Activated naive CD4-positive, alpha-beta T cell treated with anti-CD3 and anti-CD28 coated beads, Interleukin-2, amount 50 U/mL, for 72 hours (primary cell): Measurements from ENCODE around the gene PSTPIP1. TPM values are rescaled to one million over a fixed set of nuclear protein-coding genes. Genes with fewer than 3 reads are reported as not detected.

Experiments
- ATAC-seq, 2 donors: fragments of 150-1000 bp; cut with Tn5 transposase; 2 replicates each; pipeline ENCODE4 v1.10.0; 2021; ENCODE audit warnings: mild to moderate bottlenecking in 2 of 2, moderate library complexity in 2 of 2
- DNase-seq, 2 donors: peaks; one replicate each; pipeline ENCODE4 v3.0.0; 2021 to 2022; ENCODE audit warnings: low spot score in 2 of 2
- H3K27ac Mint-ChIP-seq, 2 donors: one replicate each; pipeline ENCODE4 v1.8.0; 2022; ENCODE audit warnings: mild to moderate bottlenecking in 2 of 2, mixed read lengths in 2 of 2
- H3K36me3 Mint-ChIP-seq, 2 donors: one replicate each; pipeline ENCODE4 v1.8.0; 2022; ENCODE audit warnings: mixed read lengths in 2 of 2
- H3K9me3 Mint-ChIP-seq, 2 donors: one replicate each; pipeline ENCODE4 v1.8.0; 2022; ENCODE audit warnings: mixed read lengths in 2 of 2
- total RNA-seq, 2 donors: library from RNA; stranded (reverse); gene quantifications; one replicate each; pipeline ENCODE4 v1.2.3, GENCODE V29; 2022

The PSTPIP1 gene
- total RNA-seq, 2 donors from 2014 or later, result 95.5 to 149 TPM

GRCh38 chr15:77009646-77010311 is 14.9 kb downstream of the PSTPIP1 start:
- Mint-ChIP-seq H3K9me3 (no peaks in the 10 kb centered on the region), H3K36me3 (peaks cover 0 to 34% of the 10 kb centered on the region in 2 donors), H3K27ac (peak overlapping the region; percentile 46 to 55)
- DNase-seq (no peak), ATAC-seq (no peak)

- H3K27ac Mint-ChIP-seq, result peak overlapping the region; percentile 46 to 55
- ATAC-seq, result no peak
- peaks cover 0 to 32% of the 10 kb centered on the region in 2 donors for H3K36me3 Mint-ChIP-seq
- no peak for DNase-seq
- H3K9me3 Mint-ChIP-seq, result no peaks in the 10 kb centered on the region
These were observed 15.4 kb downstream of the PSTPIP1 start for GRCh38 chr15:77010312-77010686.

DNA sequence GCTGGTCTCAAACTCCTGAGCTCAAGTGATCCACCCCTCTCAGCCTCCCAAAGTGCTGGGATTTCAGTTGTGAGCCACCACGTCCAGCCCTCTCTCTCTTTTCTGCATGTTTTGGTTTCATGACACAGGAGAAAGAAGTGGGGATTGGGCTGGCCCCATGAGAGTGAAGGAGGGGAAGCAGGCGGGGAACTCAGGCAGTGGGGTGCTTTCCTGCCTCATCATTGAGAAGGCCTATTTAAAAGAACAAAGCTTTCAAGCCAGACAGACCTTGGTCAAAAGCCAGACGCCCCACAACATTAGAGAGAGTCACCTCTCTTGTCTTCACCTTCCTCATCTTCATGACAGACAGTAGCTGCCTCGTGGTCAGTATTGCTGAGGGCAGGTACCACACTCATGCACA is 15.9 kb downstream of the PSTPIP1 start:
- ATAC-seq, result no peak
- Mint-ChIP-seq H3K9me3 (no peaks in the 10 kb centered on the region), H3K27ac (peak overlapping the region; percentile 46 to 55), H3K36me3 (peaks cover 0 to 28% of the 10 kb centered on the region in 2 donors)
- DNase-seq, result no peak

GRCh38 chr15:77012117-77012712 is 17.3 kb downstream of the PSTPIP1 start:
- ATAC-seq, result no peak
- no peaks in the 10 kb centered on the region for H3K9me3 Mint-ChIP-seq
- H3K36me3 Mint-ChIP-seq, result peaks cover 0 to 23% of the 10 kb centered on the region in 2 donors
- DNase-seq, result no peak
- H3K27ac Mint-ChIP-seq, result peak overlapping the region; percentile 77 to 86

- Mint-ChIP-seq H3K9me3 (no peaks in the 10 kb centered on the region), H3K36me3 (peaks cover 0 to 23% of the 10 kb centered on the region in 2 donors), H3K27ac (peak overlapping the region; percentile 77 to 86)
- peak in 1 of 2 donors; percentile 38 for DNase-seq
- ATAC-seq, result peak; percentile 15 to 54
These were observed 17.9 kb downstream of the PSTPIP1 start for GRCh38 chr15:77012868-77013267.

GRCh38 chr15:77013776-77014131 is 18.8 kb downstream of the PSTPIP1 start:
- peaks cover 0 to 23% of the 10 kb centered on the region in 2 donors for H3K36me3 Mint-ChIP-seq

GRCh38 chr15:77014132-77015081 is 19.5 kb downstream of the PSTPIP1 start:
- Mint-ChIP-seq H3K9me3 (no peaks in the 10 kb centered on the region), H3K27ac (peak overlapping the region; percentile 86 to 93), H3K36me3 (peaks cover 0 to 22% of the 10 kb centered on the region in 2 donors)
- DNase-seq (no peak), ATAC-seq (peak; percentile 42 to 53)

More at GRCh38 chr15:77013776-77014131, 18.8 kb downstream of the PSTPIP1 start:
- peak; percentile 79 to 82 for DNase-seq
- peak overlapping the region; percentile 86 to 93 for H3K27ac Mint-ChIP-seq
- peak; percentile 85 to 91 for ATAC-seq
- no peaks in the 10 kb centered on the region for H3K9me3 Mint-ChIP-seq

DNA sequence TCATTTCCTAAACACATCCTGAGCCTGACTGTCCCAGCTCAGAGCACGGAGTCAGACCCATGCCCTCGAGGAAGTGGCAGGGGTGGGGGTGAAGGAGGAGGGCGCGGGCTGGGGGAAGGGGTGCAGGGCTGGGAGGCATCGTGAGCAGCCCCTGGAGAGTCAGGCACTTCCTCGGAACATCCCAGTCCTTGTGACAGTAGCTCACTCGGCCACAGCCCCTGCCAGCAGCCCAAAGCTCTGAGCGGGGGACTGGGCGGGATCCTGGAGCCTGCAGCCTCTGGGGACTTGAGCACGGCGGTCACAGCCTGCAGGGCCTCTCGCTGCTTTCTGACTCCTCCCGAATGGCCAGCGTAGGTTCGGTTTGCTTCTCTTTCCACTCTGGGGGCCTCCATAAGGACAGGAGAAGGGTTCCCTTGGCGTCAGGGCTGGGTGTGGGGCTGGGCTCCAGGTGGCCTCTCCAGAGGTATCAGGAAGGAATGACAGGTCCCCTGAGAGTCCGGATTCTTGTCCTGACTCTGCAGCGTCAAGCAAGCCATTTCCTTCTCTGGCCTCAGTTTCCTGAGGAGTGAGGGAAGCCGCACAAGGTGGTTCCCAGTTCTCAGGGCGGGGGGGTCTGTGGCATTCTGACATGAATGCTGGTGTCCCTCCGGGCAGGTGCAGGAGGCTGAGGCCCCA is 20.9 kb downstream of the PSTPIP1 start:
- H3K36me3 Mint-ChIP-seq, result peaks cover 0 to 18% of the 10 kb centered on the region in 2 donors
- ATAC-seq (no peak), DNase-seq (no peak)
- peak overlapping the region; percentile 86 to 93 for H3K27ac Mint-ChIP-seq
- H3K9me3 Mint-ChIP-seq, result no peaks in the 10 kb centered on the region

- peaks cover 0 to 15% of the 10 kb centered on the region in 2 donors for H3K36me3 Mint-ChIP-seq
- DNase-seq, result no peak
- peak overlapping the region in 1 of 2 donors; percentile 55 for H3K27ac Mint-ChIP-seq
- ATAC-seq, result no peak
- no peaks in the 10 kb centered on the region for H3K9me3 Mint-ChIP-seq
These were observed 21.4 kb downstream of the PSTPIP1 start for GRCh38 chr15:77016321-77016695.

GRCh38 chr15:77017091-77017660 is 22.2 kb downstream of the PSTPIP1 start:
- Mint-ChIP-seq H3K9me3 (no peaks in the 10 kb centered on the region), H3K36me3 (peaks cover 3 to 15% of the 10 kb centered on the region in 2 donors), H3K27ac (peak overlapping the region; percentile 80 to 91)
- DNase-seq, result no peak
- ATAC-seq, result no peak

DNA sequence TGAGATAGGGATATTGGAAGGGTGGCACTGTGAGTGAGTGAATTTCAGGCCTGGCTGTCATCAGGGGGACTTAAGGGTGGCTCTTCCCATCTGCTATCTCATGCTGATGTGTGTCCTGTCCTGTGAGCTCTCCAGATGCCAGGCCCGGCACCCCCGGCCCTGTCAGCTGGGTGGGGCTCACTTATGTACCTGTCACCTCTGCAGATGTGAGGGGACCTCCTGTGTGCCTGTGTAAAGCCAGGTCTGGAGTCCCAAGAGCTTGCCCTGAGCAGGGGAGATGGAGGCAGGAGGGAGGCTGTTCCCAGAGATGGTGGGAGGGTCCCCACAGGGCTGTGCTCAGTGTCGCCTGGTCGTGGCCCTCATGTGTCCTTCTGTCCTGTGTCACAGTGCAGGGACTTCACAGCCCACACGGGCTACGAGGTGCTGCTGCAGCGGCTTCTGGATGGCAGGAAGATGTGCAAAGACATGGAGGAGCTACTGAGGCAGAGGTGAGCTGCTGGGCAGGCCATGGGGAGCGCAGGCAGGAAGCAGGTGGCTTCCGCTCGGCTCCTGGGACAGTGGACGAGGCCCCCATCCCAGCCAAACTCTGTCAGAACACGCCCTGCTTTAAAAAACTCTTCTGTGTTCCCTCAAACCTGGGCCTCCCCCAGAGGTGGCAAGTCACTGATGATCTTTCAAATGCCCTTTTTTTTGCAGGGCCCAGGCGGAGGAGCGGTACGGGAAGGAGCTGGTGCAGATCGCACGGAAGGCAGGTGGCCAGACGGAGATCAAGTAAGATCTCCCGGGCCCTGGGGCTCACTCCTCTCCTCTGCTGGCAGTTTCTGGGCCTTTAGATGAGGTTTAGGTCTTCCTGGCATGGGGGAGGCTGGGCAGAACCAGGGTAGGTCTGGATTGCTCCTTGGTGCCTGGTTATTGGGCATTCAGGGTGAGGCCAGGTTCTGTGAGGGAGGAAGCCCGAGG is 23.1 kb downstream of the PSTPIP1 start:
- H3K36me3 Mint-ChIP-seq, result peaks cover 5 to 20% of the 10 kb centered on the region in 2 donors
- H3K27ac Mint-ChIP-seq, result peak overlapping the region; percentile 80 to 93
- DNase-seq (no peak), ATAC-seq (no peak)
- no peaks in the 10 kb centered on the region for H3K9me3 Mint-ChIP-seq

DNA sequence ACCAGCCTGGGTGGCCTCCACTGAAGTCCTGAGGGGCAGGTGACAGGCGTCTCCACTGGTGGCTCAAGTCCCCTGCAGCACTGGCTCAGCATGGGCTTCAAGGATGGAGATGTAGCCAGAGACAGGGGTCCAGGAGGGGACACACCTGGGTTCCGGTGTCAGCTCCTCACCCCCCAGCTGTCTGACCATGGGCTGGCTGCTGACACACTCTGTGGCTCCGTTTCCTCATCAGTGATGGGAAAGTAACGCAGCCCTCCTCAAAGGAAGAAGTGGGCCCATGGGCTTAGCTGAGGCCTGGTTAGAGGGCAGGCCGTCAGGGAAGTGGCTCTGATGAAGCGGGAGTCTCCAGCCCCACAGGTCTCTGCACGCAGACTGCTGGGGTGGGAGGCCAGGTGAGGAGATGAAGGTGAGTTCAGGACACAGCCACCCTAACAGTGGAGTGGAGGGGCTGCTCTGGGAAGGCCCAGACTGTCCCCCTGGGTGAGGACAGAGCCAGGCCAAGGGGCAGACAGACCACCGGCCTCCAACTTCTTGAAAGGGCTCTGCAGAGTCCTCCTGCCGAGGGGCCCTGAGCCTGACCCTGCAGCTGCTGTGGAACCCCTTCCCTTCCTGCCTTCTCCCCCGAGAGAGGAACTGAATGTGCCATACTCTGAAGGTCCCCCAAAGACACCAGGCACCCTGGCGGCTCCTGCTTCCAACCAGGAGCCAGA is 24.0 kb downstream of the PSTPIP1 start:
- H3K9me3 Mint-ChIP-seq, result no peaks in the 10 kb centered on the region
- ATAC-seq (no peak), DNase-seq (no peak)
- H3K27ac Mint-ChIP-seq, result peak overlapping the region; percentile 80 to 93
- peaks cover 5 to 29% of the 10 kb centered on the region in 2 donors for H3K36me3 Mint-ChIP-seq

DNA sequence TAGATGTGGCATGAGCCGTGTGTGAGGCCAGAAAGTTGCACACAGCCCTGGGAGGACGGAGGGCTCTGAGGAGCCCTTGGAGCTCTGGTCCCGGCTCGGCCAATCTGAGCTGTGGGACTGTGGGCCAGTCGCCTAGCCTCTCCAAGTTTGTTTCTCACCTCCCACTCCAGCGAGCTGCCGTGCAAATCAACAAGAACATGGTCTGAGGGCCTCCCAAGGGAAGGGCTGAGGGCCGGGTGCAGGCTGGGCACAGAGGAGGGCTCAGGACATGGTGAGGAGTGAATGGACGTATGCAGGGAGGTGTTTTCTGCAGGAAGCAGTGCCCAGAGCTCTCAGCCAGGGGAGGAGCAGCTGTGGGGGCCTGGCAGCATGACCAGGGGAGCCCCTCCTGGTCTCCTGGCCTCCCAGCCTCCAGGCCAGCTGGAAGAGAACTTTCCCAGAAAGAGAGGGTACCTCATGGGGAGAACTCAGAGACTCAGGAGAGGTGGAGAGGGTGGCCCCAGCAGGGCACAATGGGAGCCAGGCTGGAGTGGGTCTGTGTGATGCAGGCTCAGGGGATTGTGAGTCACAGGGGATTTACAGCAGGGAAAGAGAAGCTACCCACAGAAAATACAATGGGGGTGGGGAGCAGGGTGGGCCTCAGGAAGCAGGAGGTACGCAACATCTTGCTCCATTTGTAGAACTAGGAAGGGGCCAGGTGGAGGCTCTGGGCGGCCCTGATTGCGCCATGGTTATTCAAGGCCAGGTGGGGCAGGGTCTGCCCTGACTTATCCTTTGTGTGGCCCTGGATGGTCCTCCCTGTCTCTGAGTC is 24.8 kb downstream of the PSTPIP1 start:
- ATAC-seq (peak; percentile 39 to 54), DNase-seq (no peak)
- no peaks in the 10 kb centered on the region for H3K9me3 Mint-ChIP-seq
- H3K27ac Mint-ChIP-seq, result peak overlapping the region; percentile 80 to 93
- peaks cover 5 to 29% of the 10 kb centered on the region in 2 donors for H3K36me3 Mint-ChIP-seq
